Measurements from ENCODE around the gene B4GALT1.

DNA sequence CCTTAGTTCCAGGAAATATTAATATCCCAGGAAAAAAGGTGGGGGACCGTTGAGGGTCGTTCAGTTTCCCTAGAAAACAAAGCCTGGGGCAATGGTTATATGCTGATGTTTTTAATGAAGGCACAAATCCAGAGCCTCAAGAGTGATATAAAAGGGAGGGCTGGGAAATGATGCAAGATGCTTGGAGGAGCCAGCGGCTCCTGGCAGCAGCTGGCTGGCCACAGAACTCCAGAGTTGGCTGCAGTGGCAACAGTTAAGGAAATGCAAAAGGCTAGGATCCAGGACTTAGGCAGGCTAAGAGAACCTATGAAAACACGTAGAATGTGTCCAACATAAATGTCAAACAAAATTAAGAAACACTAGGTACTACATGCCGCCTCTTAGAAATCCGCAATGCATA, 31.0 kb upstream of the B4GALT1 start:
- TF ChIP-seq GATA2 (IDR thresholded peaks at IDR 0.05; ENCODE audit: low read depth, low read length) = no peak
- no peak for TF ChIP-seq GATA3 (IDR thresholded peaks at IDR 0.05; ENCODE audit: low read depth, low read length)
